VCaP (cell line): ENCODE measurements around the gene B4GALNT2.
"Not testable (repeated sequence)": the region's sequence is repeated elsewhere in the genome, so short reads cannot be mapped to it uniquely, and the experiment has no call there.

ENCODE experiments used
- H3K27ac ChIP-seq: fragments of 450-650 bp; 2 replicates; pipeline ENCODE4 v1.5.1; 2017
- TF ChIP-seq, protein P1 (sequence below): fragments of 450-650 bp; conservative IDR thresholded peaks from 2 replicates; pipeline ENCODE4 v1.5.1; 2017; ENCODE audit warnings: mild to moderate bottlenecking, moderate library complexity

B4GALNT2 gene

DNA sequence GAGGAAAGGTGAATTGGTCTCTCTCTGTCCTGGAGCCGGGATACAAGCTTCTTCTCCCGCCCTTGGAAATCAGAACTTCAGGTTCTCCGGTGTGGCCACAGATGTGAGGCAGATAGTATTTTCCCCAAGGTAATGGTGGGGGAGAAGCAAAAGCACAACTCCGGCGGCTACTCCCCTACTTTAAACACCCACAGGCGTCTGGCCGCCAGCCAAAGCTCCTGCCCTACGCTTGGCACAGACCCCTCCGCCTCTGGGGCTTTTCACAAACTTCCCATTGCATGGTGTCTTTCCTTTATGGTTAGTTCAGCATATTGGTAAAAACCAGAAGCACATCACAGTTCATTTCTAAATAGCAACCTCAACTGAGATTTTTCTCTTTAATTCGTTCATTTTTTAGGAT lies 39.4 kb upstream of the B4GALNT2 start:
- no peak overlapping the region for H3K27ac ChIP-seq
- TF ChIP-seq, protein P1, sequence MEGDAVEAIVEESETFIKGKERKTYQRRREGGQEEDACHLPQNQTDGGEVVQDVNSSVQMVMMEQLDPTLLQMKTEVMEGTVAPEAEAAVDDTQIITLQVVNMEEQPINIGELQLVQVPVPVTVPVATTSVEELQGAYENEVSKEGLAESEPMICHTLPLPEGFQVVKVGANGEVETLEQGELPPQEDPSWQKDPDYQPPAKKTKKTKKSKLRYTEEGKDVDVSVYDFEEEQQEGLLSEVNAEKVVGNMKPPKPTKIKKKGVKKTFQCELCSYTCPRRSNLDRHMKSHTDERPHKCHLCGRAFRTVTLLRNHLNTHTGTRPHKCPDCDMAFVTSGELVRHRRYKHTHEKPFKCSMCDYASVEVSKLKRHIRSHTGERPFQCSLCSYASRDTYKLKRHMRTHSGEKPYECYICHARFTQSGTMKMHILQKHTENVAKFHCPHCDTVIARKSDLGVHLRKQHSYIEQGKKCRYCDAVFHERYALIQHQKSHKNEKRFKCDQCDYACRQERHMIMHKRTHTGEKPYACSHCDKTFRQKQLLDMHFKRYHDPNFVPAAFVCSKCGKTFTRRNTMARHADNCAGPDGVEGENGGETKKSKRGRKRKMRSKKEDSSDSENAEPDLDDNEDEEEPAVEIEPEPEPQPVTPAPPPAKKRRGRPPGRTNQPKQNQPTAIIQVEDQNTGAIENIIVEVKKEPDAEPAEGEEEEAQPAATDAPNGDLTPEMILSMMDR, result no peak

DNA sequence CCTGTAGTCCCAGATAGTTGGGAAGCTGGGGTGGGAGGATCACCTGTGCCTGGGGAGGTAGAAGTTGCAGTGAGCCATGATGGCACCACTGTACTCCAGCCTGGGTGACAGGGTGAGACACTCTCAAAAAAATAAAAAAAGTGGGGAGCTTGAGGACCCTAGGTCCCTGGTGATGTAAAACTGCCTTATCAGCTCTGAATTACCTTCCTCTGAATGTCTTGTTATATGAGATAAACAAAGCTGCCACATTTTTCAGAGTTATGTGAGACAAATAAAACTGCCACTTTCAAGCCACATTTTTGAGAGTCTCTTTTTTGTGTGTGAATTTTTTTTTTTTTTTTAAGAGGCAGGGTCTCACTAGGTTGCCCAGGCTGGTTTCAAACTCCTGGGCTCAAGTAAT lies 32.0 kb upstream of the B4GALNT2 start:
- TF ChIP-seq, protein P1, result no peak
- H3K27ac ChIP-seq, result peak overlapping the region; percentile 44

DNA sequence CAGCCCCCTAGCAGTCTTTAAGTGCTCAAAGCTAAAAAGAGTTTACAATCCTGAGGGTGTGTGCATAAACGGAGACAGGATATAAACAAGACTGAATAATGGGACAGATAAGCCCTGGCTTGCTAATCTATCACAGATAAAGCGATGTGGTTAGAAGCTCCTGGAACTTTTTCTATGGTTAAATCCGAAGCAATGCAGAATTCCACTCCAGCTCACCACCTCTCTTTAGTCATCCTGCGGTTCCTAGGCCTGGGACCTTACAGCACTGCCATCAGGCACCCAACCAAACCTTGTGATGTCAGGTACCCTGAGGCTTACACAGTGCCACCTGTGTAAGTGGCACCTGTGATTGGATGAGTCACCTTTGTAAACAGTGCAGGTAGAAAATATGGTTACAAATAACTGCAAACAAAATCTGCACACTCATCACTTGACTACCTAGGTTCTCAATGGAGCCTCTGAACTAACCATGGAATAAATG lies 31.5 kb upstream of the B4GALNT2 start:
- TF ChIP-seq, protein P1, result no peak

DNA sequence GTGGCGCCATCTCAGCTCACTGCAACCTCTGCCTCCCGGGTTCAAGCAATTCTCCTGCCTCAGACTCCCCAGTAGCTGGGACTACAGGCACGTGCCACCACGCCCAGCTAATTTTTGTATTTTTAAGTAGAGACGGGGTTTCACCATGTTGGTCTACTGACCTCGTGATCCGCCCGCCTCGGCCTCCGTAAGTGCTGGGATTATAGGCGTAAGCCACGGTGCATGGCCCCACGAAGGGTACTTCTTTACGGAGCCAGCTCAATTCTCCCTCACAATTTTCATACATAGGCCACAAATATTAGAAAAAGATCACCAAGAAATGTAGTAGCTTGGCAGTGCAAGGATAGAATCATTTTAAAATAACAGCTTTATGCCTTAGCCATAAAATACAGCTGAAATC lies 29.2 kb upstream of the B4GALNT2 start:
- not testable (repeated sequence) for H3K27ac ChIP-seq

More for the DNA sequence above, 31.5 kb upstream of the B4GALNT2 start:
- H3K27ac ChIP-seq, result peak overlapping the region; percentile 44

- no peak overlapping the region for H3K27ac ChIP-seq
- TF ChIP-seq, protein P1, result no peak
These were observed 28.0 kb upstream of the B4GALNT2 start for GRCh38 chr17:49104511-49105074.

DNA sequence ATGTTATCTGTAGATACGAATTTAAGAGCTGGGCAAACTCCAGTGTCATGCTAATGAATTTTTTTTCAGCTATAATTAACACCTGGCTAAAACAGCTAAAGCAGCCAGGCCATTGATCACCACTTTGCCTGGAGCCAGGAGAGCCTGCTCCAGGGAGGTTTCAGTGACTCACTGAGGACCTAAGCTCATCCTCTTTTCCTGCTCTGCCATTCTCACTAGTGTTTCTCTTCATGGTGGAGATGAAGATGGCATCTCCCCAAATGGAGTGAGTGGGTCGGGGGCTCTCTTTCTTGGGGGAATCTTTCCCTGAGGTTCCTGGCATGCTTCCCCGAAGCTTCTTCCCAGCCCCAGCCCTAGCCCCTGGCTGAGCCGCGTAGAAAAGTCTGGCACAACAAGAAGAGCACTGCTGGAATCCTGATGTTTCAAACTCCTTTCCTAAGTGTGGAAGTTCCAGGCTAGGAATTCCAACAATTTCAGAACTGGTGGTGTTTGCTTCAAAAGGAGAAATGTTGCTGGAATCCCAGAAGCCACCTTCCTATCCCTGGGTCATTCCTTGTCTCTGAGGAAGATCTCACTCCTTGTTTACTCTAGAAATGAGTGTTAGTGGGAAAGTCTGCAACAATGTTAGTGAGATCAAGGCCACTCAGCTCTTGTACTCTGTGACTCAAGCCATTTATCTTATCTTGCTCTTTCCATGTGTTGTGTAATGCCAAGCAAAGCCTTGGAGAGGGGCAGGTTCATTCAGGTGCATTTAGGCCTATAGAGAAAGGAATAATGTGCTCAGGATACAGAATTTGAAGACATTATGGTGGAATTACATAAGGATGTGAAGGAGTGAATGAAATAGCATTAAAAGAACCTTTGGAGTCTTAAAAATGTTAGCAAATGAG lies 26.0 kb upstream of the B4GALNT2 start:
- no peak overlapping the region for H3K27ac ChIP-seq
- TF ChIP-seq, protein P1, result no peak

DNA sequence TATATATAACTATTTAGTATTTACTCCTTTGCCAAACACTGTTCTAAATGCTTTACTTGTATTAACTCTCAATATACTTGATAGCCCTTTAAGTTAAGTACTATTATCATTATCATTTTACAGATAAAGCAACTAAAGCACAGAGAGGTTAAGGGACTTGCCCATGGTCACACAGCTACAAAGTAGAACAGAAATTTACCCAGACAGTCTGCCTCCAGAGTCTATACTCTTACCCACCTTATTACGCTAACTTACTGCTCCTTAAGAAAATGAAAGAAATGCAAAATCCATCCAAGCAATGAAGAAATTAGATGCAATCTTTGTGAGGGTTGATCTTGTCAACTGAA lies 25.4 kb upstream of the B4GALNT2 start:
- H3K27ac ChIP-seq, result no peak overlapping the region
- TF ChIP-seq, protein P1, result no peak

- TF ChIP-seq, protein P1, result no peak
- no peak overlapping the region for H3K27ac ChIP-seq
These were observed 24.3 kb upstream of the B4GALNT2 start for GRCh38 chr17:49108318-49108717.
